ELR (cell line): ENCODE results near the gene COL4A4.
"Not testable (repeated sequence)": the region's sequence is repeated elsewhere in the genome, so short reads cannot be mapped to it uniquely, and the experiment has no call there.

Experiments used
- DNase-seq: peaks from one replicate; pipeline ENCODE4 v3.0.0-alpha.2; 2015; ENCODE audit warnings: low read depth

COL4A4 gene

DNA sequence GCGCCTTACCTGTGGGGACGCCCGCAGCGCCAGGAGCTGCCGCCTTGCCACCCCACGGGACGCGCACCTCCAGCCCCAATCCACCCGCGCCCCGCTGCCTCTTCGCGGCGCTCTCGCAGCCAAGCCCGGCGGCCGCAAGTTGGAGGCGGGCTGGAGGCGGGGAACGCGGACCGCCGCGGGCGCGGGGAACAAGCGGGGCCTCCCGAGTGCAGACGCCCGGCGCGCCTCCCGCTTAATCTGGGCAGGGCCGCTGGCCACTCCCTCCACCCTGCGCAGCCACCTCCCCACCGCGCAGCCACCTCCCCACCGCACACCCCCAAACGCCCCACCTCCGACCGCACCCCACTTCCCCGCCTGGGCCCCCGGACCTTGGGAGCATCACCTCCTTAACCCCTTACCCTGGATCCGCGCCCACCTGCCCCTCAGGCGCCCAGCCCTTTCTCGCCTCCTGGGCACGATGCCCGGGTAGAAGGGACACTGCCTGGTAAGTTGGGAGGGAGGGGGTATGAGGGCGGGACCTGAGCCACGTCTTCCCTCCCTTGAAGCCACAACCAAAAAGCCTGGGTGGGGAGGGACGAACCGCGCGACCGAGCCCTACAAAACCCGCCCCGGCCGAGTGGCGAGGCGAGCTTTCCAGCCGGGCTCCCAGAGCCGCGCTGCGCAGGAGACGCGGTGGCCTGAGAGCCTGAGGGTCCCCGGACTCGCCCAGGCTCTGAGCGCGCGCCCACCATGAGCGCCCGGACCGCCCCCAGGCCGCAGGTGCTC lies at the start of gene COL4A4, which contains the start of gene COL4A3:
Gene COL4A4, minus strand, starts transcription at position 208 of the 765 bp plus-strand sequence. CDS start 16,722 bp downstream, outside the sequence.
Gene COL4A3, plus strand, starts transcription at position 627 of the 765 bp plus-strand sequence. Its CDS starts 103 bp downstream, at position 730.
- DNase-seq, result peak; percentile 39

DNA sequence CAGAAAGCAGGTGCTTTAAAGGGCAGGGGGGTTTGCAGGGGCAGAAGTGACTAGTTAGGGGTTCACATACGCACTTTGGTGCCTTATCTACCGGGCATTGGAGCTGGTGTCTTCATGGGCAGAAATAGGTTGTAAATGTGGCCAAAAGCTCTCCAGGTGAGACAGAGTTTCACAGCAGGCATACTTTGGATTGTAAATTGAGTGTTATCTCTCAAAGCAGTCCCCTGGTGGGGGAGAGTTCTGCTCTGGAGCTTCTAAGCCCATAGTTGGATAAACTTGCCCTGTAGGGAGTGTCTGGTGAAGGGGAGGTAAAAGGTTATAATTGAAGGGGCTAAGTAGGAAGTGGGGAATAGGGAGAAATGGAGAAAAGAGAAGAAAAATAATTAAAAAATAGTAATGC lies 43.6 kb upstream of the COL4A4 start:
- no peak for DNase-seq

DNA sequence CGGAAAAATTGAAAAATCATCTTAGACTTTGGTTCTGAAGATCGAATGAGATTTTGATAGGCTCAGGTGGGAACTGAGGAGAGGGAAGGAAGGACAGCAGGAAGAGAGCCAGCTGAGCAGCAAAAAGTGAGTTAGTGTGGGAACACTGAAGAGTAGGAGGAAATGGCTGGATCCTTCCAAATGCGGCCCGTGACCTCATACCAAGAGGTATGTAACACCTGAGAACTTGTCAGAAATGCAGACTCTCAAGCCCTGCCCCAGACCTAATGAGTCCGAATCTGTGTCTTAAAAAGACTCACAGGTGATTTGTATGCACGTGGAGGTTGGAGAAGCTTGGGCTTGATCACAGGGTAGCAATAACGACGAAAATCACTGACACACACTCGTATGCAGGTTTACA lies 42.4 kb upstream of the COL4A4 start:
- DNase-seq, result no peak

DNA sequence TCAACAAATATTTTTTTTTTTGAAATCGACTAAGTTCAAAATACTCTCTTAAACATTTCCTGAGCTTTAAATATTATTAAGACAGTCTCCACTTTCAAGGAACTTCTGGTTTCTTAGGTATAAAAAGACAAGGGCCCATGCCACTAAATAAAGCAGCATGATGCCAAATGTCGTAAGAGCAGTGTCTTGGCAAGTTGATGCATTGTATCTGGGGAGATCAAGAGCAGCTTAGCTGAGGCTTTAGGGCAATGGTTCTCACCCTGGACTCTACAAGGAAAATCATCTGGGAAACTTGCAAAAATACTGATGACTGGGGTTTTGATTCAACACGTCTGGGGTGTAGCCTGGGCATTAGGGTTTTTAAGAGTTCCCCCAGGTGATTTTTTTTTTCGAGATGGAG lies 41.7 kb upstream of the COL4A4 start:
- no peak for DNase-seq

DNA sequence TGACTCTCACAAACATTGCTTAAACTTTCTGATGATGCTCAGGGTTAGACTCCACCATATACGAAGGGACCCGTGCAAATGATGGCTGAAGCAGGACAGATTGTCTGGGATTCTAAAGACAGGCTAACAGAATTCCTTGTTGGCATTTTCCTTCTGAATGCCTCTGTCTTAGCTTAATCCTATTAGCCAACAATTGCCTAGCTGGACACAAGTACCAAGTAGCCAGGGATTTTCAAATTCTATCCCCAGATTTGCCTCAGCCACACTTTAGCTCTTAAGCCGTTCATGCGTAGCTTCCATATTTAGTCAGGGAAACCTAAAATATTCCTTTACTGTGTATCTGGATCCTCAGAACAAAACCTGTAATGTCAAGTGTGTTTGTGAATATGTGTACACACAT lies 40.4 kb upstream of the COL4A4 start:
- no peak for DNase-seq

DNA sequence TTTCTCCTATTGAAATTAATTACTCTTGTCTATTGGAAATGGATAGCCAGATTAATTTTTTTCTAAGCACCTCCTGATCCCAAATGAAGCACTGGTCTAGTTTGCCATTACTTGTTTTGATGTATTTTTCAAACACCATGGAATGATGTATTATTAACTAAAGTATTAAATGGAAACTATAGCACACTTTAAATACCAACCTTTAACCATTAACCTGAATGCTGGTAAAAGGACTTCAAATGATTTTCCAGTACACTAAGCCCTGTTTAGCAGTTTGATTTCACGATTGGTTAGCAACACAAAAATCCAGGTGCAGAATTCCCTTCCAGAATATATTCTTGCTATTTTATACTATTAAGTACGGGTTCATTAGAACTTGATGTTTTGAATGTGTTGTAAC lies 37.8 kb upstream of the COL4A4 start:
- DNase-seq, result no peak

DNA sequence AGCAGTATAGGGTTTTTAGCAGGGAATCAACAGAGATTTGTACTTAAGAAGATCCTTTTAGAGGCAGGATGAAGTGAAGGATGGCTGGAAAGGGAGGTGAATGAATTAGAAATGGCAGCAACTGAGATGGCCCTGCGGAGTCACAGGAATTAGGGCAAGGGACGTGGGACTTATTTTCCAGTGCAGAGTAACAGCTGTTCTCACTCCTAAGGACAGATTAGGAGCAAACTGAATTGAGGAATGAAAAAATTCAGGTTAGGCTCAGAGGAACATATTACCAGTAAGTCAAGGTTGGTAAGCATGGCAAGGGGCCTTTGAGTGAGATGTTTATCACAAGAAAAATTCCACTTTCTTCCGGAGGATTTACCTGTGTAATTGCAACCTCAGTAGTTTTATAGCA lies 34.9 kb upstream of the COL4A4 start:
- DNase-seq, result no peak

DNA sequence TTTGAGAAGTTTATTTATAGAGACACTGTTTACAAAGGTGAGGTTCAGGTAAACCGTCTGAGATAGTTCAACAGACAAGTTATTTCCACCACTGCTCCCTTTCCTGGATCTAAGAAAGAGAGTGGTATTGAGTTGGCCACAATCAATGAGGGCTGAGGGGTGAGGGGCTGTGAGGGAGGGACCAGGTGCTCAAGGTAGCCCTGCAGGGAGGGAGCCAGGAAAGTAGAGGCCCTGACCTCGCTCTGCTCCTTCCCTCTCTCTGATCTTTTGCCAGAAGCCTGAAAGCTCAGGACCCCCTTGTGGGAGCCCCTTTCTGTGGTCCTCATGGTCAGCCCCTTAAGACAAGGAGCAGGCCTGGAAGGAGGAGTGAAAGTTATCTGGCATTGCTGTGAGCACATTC lies 30.2 kb upstream of the COL4A4 start:
- DNase-seq, result no peak

DNA sequence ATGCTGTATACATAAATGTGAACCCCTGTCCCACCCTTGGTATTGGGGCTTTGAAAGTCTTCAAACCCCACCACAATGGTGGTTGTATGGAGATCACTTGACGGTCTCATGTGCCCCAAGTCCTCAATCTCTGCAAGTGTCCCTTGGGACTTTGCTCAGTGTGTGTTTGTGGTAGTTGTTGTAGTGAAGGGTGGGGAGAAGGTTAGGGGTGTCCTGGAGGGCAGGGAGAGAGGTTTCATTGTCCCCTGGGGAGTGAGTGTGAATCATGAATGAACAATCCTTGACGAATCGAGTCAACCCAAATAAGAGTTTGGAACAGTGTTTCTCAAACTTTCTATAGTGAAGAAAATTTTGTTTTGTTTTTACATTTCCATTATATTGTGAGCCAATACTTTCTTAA lies 28.5 kb upstream of the COL4A4 start:
- no peak for DNase-seq

DNA sequence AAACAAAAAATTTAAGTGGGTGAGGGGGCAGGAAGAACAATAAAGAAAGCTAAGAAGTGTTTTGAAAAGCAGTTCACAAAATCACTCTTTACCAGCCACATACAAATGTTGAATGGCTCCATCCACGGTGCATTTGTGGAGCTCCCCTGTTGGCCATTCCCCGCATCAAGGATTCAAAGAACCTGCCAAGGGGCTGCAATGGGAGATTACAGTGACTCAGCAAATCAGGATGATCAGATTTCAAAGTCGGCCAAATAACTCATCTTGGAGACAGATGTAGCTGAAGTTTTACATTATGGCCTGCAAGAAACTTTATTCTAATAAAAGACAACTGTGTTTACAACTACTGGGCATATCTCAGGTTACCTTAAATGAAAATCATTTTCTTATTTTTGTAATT lies 27.4 kb upstream of the COL4A4 start:
- peak; percentile 38 for DNase-seq

DNA sequence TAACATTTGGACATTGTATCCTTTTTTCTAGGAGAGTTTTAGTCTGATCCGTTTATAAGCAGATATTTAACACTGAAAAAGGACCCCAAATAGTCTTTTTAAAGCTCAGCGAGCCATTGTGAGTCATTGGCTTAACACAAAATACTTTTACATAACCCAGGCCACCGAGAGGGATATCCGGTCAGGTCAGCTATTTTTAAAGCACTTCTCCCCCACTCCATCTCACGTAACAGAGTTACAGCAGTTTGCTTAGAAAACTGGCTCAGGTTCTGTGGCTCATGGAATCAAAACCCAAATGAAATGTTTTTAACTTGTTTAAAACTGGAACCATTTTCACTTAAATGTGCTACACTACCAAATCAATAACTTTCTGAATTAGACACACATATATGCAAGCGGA lies 24.3 kb upstream of the COL4A4 start:
- peak; percentile 45 for DNase-seq

DNA sequence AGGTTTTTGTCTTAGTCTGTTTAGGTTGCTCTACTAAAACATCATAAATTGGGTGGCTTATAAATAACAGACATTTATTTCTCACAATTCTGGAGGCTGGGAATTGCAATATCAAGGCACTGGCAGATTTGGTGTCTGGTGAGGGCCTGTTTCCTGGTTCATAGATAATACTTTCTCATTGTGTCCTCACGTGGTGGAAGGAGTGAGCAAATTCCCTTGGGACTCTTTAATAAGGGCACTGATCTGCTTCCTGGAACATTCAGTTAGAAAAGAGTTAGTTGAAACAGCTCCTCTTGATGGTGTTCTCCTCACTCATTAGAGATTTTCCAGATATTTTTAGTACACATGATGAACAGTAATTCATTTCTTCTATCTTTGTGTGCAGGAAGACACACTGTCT lies 22.7 kb upstream of the COL4A4 start:
- no peak for DNase-seq

DNA sequence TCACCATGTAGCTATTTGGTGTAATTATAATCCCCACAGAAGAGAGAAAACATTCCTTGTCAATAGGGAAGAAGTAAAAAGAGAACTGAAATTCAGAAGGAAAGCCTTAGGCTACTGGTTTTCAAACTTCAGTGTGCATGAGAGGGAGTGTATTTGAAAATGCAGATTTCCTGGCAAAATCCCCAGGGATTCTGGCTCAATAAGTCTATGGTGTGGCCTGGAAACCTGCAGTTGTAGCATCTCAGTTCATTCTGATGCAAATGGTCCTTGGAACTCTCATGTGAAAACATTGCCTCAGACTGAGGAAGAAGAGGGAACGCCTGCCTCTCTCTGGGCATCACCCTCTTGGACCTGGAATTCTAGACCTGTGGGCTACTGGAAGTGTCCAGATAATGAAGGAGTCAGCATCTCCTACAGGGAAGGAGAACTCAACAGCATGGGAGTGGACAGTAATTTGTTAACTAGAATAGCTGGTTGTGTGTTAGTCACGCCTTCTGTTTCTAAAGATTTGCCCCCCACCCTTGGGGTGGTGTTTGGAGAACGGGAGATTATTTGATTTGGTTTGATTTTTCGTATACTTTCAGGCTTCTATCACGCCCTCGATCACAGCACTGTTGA lies 21.7 kb upstream of the COL4A4 start:
- no peak for DNase-seq

DNA sequence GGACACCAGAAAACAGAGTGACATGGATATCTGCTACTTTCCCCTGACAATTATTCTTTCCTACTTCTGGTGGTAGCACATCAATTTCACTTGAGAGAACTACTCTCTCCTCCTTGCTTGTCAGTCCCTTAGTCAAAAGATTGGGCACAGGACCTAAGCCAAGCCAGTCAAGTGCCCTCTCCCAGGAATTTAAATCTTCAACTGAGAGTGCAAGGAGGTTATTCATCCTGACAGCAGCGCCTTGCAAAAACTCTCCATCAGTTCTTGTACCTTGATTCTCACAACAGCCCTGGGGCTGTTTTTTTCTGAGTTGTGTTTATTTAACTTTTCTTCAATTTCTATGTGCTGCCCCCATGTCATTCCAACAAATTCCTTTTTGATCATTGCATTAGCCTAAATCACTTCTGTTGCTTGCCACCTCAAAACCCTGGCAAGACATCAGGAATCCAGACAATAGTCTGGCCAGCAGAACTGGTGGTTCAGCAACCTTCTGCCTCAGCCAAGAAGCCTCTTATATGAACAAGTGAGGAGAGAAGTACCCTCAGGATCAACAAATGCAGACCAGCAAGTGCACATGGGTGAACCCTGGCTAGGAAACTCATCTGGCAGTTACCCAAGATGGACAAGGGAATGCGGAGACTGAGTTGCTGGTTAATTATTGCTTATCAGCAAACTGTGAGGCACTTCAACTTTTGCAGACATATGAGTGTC lies 19.8 kb upstream of the COL4A4 start:
- DNase-seq, result no peak

DNA sequence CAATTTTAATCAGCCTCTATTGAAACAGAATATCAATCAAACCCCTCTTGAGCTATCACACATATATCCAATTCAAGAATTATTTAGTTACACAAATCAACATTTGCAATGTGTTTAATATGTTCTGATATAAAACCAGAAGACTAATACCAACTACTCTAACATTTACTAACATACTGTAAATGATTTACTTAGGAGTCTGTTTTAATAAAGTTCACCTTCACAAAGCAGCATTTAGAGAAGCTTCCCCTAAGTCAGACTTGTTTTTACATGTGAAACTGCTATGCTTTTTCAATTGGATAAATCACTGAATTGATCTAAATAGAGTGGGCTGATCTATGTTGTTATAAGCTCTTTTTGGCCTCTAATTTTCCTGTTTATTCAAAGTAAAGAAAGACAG lies 18.8 kb upstream of the COL4A4 start:
- DNase-seq, result no peak

DNA sequence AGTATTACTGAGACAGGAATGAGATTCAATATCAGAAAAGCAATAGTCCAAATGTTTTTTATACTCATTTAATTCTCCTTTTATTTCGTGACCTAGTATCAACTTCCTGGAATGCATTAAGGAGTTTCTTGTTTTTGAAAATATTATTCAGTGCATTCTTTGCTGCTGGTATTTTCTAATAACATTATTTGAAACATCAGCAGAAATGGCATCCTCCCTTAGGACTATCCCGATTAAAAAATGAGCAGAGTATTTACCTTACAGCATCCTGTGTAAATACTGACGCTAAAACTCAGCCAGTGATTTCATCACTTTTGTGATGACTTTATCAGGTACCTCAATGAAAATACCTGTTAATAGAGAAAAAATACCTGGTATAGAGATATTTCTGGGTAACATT lies 16.8 kb upstream of the COL4A4 start:
- no peak for DNase-seq

DNA sequence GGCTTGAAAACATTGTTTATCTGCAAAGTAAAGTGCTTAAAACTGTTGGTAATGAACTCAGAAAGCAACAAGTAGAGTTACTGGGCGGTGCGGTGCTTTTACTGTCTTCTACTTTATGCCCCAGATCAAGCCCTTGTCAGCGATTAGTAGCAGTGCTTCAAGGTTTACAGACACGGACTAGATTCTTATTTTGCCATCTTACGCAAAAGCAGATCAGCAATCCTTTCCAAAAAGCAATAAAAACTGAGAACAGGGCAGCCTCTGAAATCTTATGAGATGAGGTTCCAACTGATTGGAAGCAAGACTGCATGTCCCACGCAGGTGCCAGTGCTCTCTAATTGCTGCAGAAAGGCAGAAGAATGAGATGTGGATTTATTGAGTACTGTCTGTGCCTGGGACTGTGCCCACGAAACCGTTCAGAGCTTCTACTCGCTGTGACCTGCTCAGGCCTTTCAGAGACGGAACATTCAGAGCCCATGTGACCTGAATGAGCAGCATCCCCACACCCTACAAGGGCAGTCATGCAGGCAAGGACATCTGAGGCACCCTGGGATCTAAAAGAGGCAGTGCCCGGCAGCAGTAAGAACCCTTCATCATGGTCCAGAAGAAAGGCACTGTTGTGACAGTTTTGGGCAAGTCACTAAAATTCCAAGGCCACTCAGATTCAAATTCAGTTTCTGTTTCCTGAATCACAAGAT lies 16.1 kb upstream of the COL4A4 start:
- no peak for DNase-seq

DNA sequence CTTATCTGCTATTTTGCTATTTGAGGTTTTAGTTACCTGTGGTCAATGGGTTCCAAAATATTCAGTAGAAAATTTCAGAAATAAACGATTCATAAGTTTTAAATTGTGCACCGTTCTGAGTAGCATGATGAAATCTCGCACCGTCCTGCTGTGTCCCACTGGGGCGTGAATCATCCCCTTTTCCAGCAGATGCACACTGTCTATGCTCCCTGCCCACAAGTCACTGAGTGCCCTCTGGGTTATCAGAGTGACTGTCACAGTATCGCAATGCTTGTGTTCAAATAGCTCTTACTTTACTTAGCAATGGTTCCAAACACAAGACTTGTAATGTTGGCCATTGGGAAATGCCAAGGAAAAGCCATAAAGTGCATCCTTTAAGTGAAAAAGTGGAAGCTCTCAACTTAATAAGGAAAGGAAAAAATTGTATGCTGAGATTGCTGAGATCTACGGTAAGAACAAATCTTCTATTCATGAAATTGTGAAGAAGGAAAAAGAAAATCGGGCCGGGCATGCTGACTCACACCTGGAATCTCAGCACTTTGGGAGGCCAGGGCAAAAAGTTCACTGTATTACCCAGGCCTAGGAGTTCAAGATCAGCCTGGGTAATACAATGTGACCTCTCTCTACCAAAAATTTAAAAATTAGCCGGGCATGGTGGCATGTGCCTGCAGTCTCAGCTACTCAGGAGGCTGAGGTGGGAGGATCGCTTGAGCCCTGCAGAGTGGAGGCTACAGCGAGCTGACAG lies 13.8 kb upstream of the COL4A4 start:
- DNase-seq, result no peak

DNA sequence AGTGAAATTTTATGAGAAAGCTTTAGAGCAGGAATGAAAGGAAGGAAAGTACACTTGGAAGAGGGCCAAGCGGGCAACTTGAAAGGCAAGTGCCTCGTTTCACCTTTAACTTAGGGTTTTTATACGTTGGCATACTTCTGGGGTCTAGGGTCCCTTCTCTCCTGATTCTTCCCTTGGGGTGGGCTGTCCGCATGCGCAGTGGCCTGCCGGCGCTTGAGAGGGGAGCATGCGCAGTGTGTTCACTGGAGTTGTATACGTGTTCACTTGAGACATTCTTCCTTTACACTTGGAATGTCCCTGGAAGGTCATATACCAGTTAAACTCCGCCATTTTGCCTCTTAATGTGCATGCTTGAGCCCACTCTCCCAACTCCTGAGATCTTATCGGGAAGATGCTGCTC lies 7.8 kb upstream of the COL4A4 start:
- not testable (repeated sequence) for DNase-seq

DNA sequence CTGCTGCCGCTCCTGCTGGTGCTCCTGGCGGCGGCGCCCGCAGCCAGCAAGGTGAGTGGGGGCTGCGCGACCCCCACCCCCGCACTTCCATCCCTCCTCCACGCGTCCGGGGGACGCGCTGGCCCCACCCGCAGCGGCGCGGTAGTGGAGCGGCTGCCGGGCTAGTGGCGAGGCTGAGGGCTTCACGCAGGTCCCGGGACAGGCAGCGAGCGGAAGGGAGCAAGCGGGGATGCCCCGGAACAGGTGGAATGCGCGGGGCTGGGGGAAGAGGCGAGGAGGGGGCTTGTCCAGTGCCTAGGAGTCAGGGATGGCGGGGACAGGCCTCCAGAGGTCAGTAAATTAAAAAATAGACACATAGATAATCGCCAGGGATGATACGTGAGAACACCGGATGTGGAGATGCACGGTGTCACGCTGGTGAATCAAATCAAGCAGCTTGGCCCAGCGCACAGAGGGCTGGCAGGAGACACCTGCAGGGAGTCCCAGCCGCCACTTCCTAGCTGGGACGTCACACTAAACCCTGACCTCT lies 822 bp upstream of the COL4A4 start:
- peak; percentile 17 for DNase-seq

DNA sequence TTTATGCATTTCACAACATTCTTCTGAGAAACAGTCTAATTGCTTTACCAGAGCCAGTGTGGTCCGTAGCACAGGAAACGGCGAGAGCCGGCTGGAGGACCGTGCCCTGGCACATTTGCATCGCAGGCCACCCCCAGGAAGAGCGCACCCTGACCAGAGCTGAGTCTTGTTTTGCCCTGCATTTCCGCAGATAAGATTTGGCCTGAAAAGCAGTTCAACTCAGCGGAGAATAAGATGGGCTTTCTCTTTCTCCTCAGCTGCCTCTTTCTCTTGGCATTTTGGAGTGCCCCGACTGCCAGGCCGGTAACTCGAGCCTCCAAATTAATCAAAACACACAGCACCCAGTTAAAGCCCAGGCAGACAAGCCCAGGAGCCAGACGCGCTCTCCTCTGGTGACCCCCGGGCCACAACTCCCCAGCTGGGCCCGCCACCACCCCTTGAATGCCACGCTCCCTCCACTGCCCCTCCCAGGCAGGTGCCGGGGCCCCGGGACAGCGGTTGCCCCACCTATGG lies 464 bp downstream of the COL4A4 start:
- DNase-seq, result peak; percentile 9
